Thyroid gland (tissue), 4 donors: ENCODE measurements around the gene LRRC30.

Experiments
- CTCF ChIP-seq, 6 experiments: fragments of 200-600 bp in 3 of 6; fragments of 450-650 bp in 3 of 6; sonication (generic) in 3 of 6; IDR thresholded peaks; one replicate each; pipeline ENCODE4 v1.5.1; 2016 to 2019; ENCODE audit warnings: antibody characterized with exemption in 6 of 6, mild to moderate bottlenecking in 2 of 6, inconsistent platforms in 1 of 6, moderate library complexity in 1 of 6
- POLR2A ChIP-seq, 2 donors: fragments of 450-650 bp; IDR thresholded peaks; one replicate each; pipeline ENCODE4 v1.6.1; 2017; ENCODE audit warnings: antibody characterized with exemption in 2 of 2, mild to moderate bottlenecking in 2 of 2, moderate library complexity in 1 of 2

- TF ChIP-seq CTCF (IDR thresholded peaks at IDR 0.05) (no peak), POLR2A (IDR thresholded peaks at IDR 0.05) (no peak)
Measured at GRCh38 chr18:7233134-7233810, 2.4 kb downstream of the LRRC30 start.
